Measurements from ENCODE around the gene BLTP3A. TPM values are rescaled to one million over a fixed set of nuclear protein-coding genes. Genes with fewer than 3 reads are reported as not detected.

Gene BLTP3A
- polyA plus RNA-seq, 3 donors = 1.0 to 7.2 (median 1.2) TPM

GRCh38 chr6:34832942-34833341 is 41.1 kb downstream of the BLTP3A start:
- Histone ChIP-seq H3K4me1 (ENCODE audit: control insufficient read depth in 1 of 2, insufficient read depth in 2 of 2, low read length in 2 of 2) (peaks cover 23% of the 10 kb centered on the region in 2 donors), H3K27ac (ENCODE audit: low read depth in 1 of 2, low read length in 2 of 2) (no peak overlapping the region), H4K20me1 (ENCODE audit: insufficient read depth, low read length) (no peaks in the 10 kb centered on the region), H2AFZ (ENCODE audit: insufficient read depth, low read depth, low read length, poor library complexity, severe bottlenecking) (no peak overlapping the region), H3K9me3 (replicated peaks in 1 of 2; ENCODE audit: control insufficient read depth in 1 of 2, insufficient read depth in 1 of 2, low read length in 2 of 2) (no peaks in the 10 kb centered on the region), H3K9ac (ENCODE audit: insufficient read depth, low read length, poor library complexity, severe bottlenecking) (no peak overlapping the region), H3K36me3 (replicated peaks in 1 of 2; ENCODE audit: control insufficient read depth in 1 of 2, insufficient read depth in 2 of 2, low read length in 2 of 2) (peaks cover 16 to 53% of the 10 kb centered on the region in 2 donors), H3K4me3 (replicated peaks in 1 of 3; ENCODE audit: low read depth in 2 of 3, low read length in 3 of 3) (no peak overlapping the region), H3K27me3 (ENCODE audit: control insufficient read depth in 2 of 2, insufficient read depth in 2 of 2, low read length in 2 of 2) (no peaks in the 10 kb centered on the region), H3K79me2 (ENCODE audit: insufficient read depth, low read length) (no peaks in the 10 kb centered on the region), H3K4me2 (replicated peaks; ENCODE audit: extremely low read depth, low read length, poor library complexity, severe bottlenecking) (no peak overlapping the region)
- DNase-seq = no peak
- Mint-ChIP-seq H3K36me3 (peaks cover 50 to 64% of the 10 kb centered on the region in 2 donors), H3K9me3 (no peaks in the 10 kb centered on the region), H3K4me3 (no peak overlapping the region), H3K27me3 (ENCODE audit: low read depth in 3 of 3) (peaks cover 0 to 2% (median 0%) of the 10 kb centered on the region in 3 donors), H3K27ac (no peak overlapping the region), H3K4me1 (peaks cover 24% of the 10 kb centered on the region)
- TF ChIP-seq CTCF (IDR thresholded peaks at IDR 0.05) = no peak
- no CpG with 5 or more reads among the region's 1 CpG for WGBS (ENCODE audit: insufficient coverage)
- intact Hi-C loops (cut with micrococcal nuclease) = no loop called here

- peak; percentile 53 to 79 (median 60) for DNase-seq
- no peaks in the 10 kb centered on the region for H3K27me3 ChIP-seq (ENCODE audit: control insufficient read depth in 2 of 2, insufficient read depth in 2 of 2, low read length in 2 of 2)
- no peak overlapping the region for H2AFZ ChIP-seq (ENCODE audit: insufficient read depth, low read depth, low read length, poor library complexity, severe bottlenecking)
- Mint-ChIP-seq H3K9me3 (no peaks in the 10 kb centered on the region), H3K27me3 (ENCODE audit: low read depth in 3 of 3) (peaks cover 0 to 2% (median 0%) of the 10 kb centered on the region in 3 donors), H3K27ac (peak overlapping the region; percentile 66 to 88 (median 87)), H3K36me3 (peaks cover 58 to 65% of the 10 kb centered on the region in 2 donors), H3K4me3 (peak overlapping the region in 1 of 2 donors; percentile 39), H3K4me1 (peaks cover 24% of the 10 kb centered on the region)
- H3K4me3 ChIP-seq (replicated peaks in 1 of 3; ENCODE audit: low read depth in 2 of 3, low read length in 3 of 3) = peak overlapping the region in 1 of 3 experiments; percentile 18
- no peak overlapping the region for H3K9ac ChIP-seq (ENCODE audit: insufficient read depth, low read length, poor library complexity, severe bottlenecking)
- no peaks in the 10 kb centered on the region for H3K79me2 ChIP-seq (ENCODE audit: insufficient read depth, low read length)
- H3K27ac ChIP-seq (ENCODE audit: low read depth in 1 of 2, low read length in 2 of 2) = peak overlapping the region; percentile 40 to 81
- no peaks in the 10 kb centered on the region for H3K9me3 ChIP-seq (replicated peaks in 1 of 2; ENCODE audit: control insufficient read depth in 1 of 2, insufficient read depth in 1 of 2, low read length in 2 of 2)
- peaks cover 5 to 50% of the 10 kb centered on the region in 2 donors for H3K36me3 ChIP-seq (replicated peaks in 1 of 2; ENCODE audit: control insufficient read depth in 1 of 2, insufficient read depth in 2 of 2, low read length in 2 of 2)
- no peaks in the 10 kb centered on the region for H4K20me1 ChIP-seq (ENCODE audit: insufficient read depth, low read length)
- TF ChIP-seq CTCF (IDR thresholded peaks at IDR 0.05) = no peak
- peaks cover 23% of the 10 kb centered on the region in 2 donors for H3K4me1 ChIP-seq (ENCODE audit: control insufficient read depth in 1 of 2, insufficient read depth in 2 of 2, low read length in 2 of 2)
- peak overlapping the region; percentile 22 for H3K4me2 ChIP-seq (replicated peaks; ENCODE audit: extremely low read depth, low read length, poor library complexity, severe bottlenecking)
- WGBS (ENCODE audit: insufficient coverage) = 20% methylated on average over 2 of the region's 4 CpGs
- intact Hi-C loops (cut with micrococcal nuclease) = no loop called here
Measured at GRCh38 chr6:34834789-34835518, 43.1 kb downstream of the BLTP3A start.

Measured in CD14-positive monocyte (primary cell).